Natural killer cell (primary cell): ENCODE results near the gene EXOC6B. TPM values are rescaled to one million over a fixed set of nuclear protein-coding genes. Genes with fewer than 3 reads are reported as not detected.

Experiments used
- ATAC-seq, 3 donors: fragments of 150-1000 bp in 2 of 3; fragments of 200-7000 bp in 1 of 3; cut with Tn5 transposase; 1 replicate in 1 of 3; 2 replicates in 2 of 3; pipeline ENCODE4 v1.10.0; 2021; ENCODE audit warnings: mild to moderate bottlenecking in 2 of 3, moderate library complexity in 2 of 3
- DNase-seq, 2 donors: peaks; one replicate each; pipeline versions ENCODE4 v3.0.0 to v3.0.0-alpha.2; 2013 to 2021; ENCODE audit warnings: mixed read lengths in 1 of 2
- H3K27ac ChIP-seq: one replicate; pipeline ENCODE4 v1.5.1; 2013; ENCODE audit warnings: mild to moderate bottlenecking, low read length
- H3K27me3 ChIP-seq: one replicate; pipeline ENCODE4 v1.6.1; 2013; ENCODE audit warnings: low read length; ENCODE audit not compliant: control insufficient read depth, insufficient read depth
- H3K36me3 ChIP-seq: one replicate; pipeline ENCODE4 v1.6.1; 2013; ENCODE audit warnings: low read length; ENCODE audit not compliant: control insufficient read depth, insufficient read depth
- H3K4me1 ChIP-seq: one replicate; pipeline ENCODE4 v1.6.1; 2013; ENCODE audit warnings: low read length; ENCODE audit not compliant: control insufficient read depth, insufficient read depth
- H3K4me3 ChIP-seq: one replicate; pipeline ENCODE4 v1.5.1; 2013; ENCODE audit warnings: low read length
- H3K9me3 ChIP-seq: one replicate; pipeline ENCODE4 v1.6.1; 2013; ENCODE audit warnings: low read length; ENCODE audit not compliant: control insufficient read depth, insufficient read depth
- H3K27ac Mint-ChIP-seq, 2 donors: one replicate each; pipeline ENCODE4 v1.8.0; 2022; ENCODE audit warnings: mild to moderate bottlenecking in 2 of 2, mixed read lengths in 2 of 2, moderate library complexity in 1 of 2
- H3K27me3 Mint-ChIP-seq, 2 donors: one replicate each; pipeline ENCODE4 v1.8.0; 2022; ENCODE audit warnings: low read depth in 2 of 2, mixed read lengths in 2 of 2
- H3K36me3 Mint-ChIP-seq: one replicate; pipeline ENCODE4 v1.8.0; 2022; ENCODE audit warnings: mixed read lengths
- H3K4me1 Mint-ChIP-seq, 2 donors: one replicate each; pipeline ENCODE4 v1.8.0; 2022; ENCODE audit warnings: mixed read lengths in 2 of 2
- H3K4me3 Mint-ChIP-seq: one replicate; pipeline ENCODE4 v1.8.0; 2022; ENCODE audit warnings: mild to moderate bottlenecking, moderate library complexity, mixed read lengths
- H3K9me3 Mint-ChIP-seq, 2 donors: one replicate each; pipeline ENCODE4 v1.8.0; 2022; ENCODE audit warnings: mixed read lengths in 2 of 2
- CTCF ChIP-seq: fragments of 200-600 bp; IDR thresholded peaks from one replicate; pipeline ENCODE4 v1.8.0; 2022; ENCODE audit warnings: antibody characterized with exemption
- WGBS: methylation state at CpG from one replicate; pipeline ENCODE4 v1.1.7; 2013; ENCODE audit warnings: missing lambda C conversion rate; ENCODE audit not compliant: insufficient coverage; 5-methylcytosine and 5-hydroxymethylcytosine counted together
- intact Hi-C: fragments of 100-400 bp; cut with micrococcal nuclease; formaldehyde crosslinking; loops from one replicate; pipeline ENCODE4 v1.14.2; 2022
- total RNA-seq, 4 donors: library from RNA; stranded (reverse); fragments of 120-200 nt in 1 of 4; gene quantifications; one replicate each; pipeline versions ENCODE4 v1.2.3 to v1.2.4, GENCODE V29; 2013 to 2022

Gene EXOC6B
- total RNA-seq, 3 donors from 2014 or later (not counting 1 experiment from before 2014, with no cell fraction given) = 16.6 to 17.2 (median 17.1) TPM

- Mint-ChIP-seq H3K9me3 (peaks cover 3 to 8% of the 10 kb centered on the region in 2 donors), H3K4me3 (no peak overlapping the region), H3K27me3 (no peaks in the 10 kb centered on the region), H3K27ac (no peak overlapping the region), H3K36me3 (no peaks in the 10 kb centered on the region), H3K4me1 (peaks cover 0 to 4% of the 10 kb centered on the region in 2 donors)
- Histone ChIP-seq H3K9me3 (no peaks in the 10 kb centered on the region), H3K27ac (no peak overlapping the region), H3K4me3 (no peak overlapping the region), H3K27me3 (no peaks in the 10 kb centered on the region), H3K36me3 (no peaks in the 10 kb centered on the region), H3K4me1 (no peaks in the 10 kb centered on the region)
- ATAC-seq = no peak
- intact Hi-C loops = no loop called here
- 73% methylated on average over 8 of the region's 8 CpGs for WGBS
- TF ChIP-seq CTCF = no peak
- DNase-seq = no peak
Measured at GRCh38 chr2:72325592-72326422, 500.0 kb downstream of the EXOC6B start.

GRCh38 chr2:72316774-72317173 lies 509.1 kb downstream of the EXOC6B start:
- ATAC-seq (no peak), DNase-seq (no peak)
- Histone ChIP-seq H3K27ac (no peak overlapping the region), H3K9me3 (no peaks in the 10 kb centered on the region), H3K27me3 (no peaks in the 10 kb centered on the region), H3K4me1 (no peaks in the 10 kb centered on the region), H3K4me3 (no peak overlapping the region), H3K36me3 (no peaks in the 10 kb centered on the region)
- Mint-ChIP-seq H3K27me3 (no peaks in the 10 kb centered on the region), H3K9me3 (peaks cover 0 to 6% of the 10 kb centered on the region in 2 donors), H3K4me3 (no peak overlapping the region), H3K27ac (no peak overlapping the region), H3K4me1 (peaks cover 0 to 3% of the 10 kb centered on the region in 2 donors), H3K36me3 (no peaks in the 10 kb centered on the region)
- intact Hi-C loops = no loop called here
- no peak for TF ChIP-seq CTCF

GRCh38 chr2:72300147-72300684 lies 525.6 kb downstream of the EXOC6B start:
- no peaks in the 10 kb centered on the region for H3K27me3 ChIP-seq
- Mint-ChIP-seq H3K4me3 (no peak overlapping the region), H3K9me3 (peaks cover 15 to 26% of the 10 kb centered on the region in 2 donors), H3K27ac (no peak overlapping the region), H3K27me3 (no peaks in the 10 kb centered on the region), H3K4me1 (no peaks in the 10 kb centered on the region), H3K36me3 (peaks cover 5% of the 10 kb centered on the region)
- H3K36me3 ChIP-seq = no peaks in the 10 kb centered on the region
- no peak overlapping the region for H3K27ac ChIP-seq
- no peak for TF ChIP-seq CTCF
- intact Hi-C loops = no loop called here
- no peak for ATAC-seq
- 90% methylated on average over 9 of the region's 9 CpGs for WGBS
- H3K4me1 ChIP-seq = no peaks in the 10 kb centered on the region
- no peak overlapping the region for H3K4me3 ChIP-seq
- DNase-seq = no peak
- H3K9me3 ChIP-seq = no peaks in the 10 kb centered on the region
